GM15510 (cell line): ENCODE results near the gene PRKCA.

Experiments
- POLR2A ChIP-seq: IDR thresholded peaks from 3 replicates; pipeline ENCODE4 v1.6.1; 2011; ENCODE audit warnings: borderline replicate concordance; ENCODE audit not compliant: insufficient read length; ENCODE audit errors: extremely low read depth

Gene PRKCA

GRCh38 chr17:66465701-66466100 is 163.3 kb downstream of the PRKCA start:
- TF ChIP-seq POLR2A = no peak

- TF ChIP-seq POLR2A = no peak
Observed at GRCh38 chr17:66466106-66466820, 163.8 kb downstream of the PRKCA start.

- no peak for TF ChIP-seq POLR2A
Observed at GRCh38 chr17:66466840-66467367, 164.5 kb downstream of the PRKCA start.

- TF ChIP-seq POLR2A = no peak
Observed at GRCh38 chr17:66467766-66468165, 165.4 kb downstream of the PRKCA start.

- no peak for TF ChIP-seq POLR2A
Observed at GRCh38 chr17:66468241-66469087, 166.1 kb downstream of the PRKCA start.

GRCh38 chr17:66469088-66469442 is 166.7 kb downstream of the PRKCA start:
- TF ChIP-seq POLR2A = no peak

GRCh38 chr17:66469461-66469860 is 167.0 kb downstream of the PRKCA start:
- TF ChIP-seq POLR2A = no peak

- TF ChIP-seq POLR2A = no peak
Observed at GRCh38 chr17:66469890-66470289, 167.5 kb downstream of the PRKCA start.

- no peak for TF ChIP-seq POLR2A
Observed at GRCh38 chr17:66472123-66472522, 169.7 kb downstream of the PRKCA start.

- no peak for TF ChIP-seq POLR2A
Observed at GRCh38 chr17:66474258-66474657, 171.8 kb downstream of the PRKCA start.

GRCh38 chr17:66474806-66475497 is 172.5 kb downstream of the PRKCA start:
- no peak for TF ChIP-seq POLR2A

GRCh38 chr17:66476014-66476413 is 173.6 kb downstream of the PRKCA start:
- TF ChIP-seq POLR2A = no peak

- no peak for TF ChIP-seq POLR2A
Observed at GRCh38 chr17:66477615-66478283, 175.3 kb downstream of the PRKCA start.

- TF ChIP-seq POLR2A = no peak
Observed at GRCh38 chr17:66480243-66480642, 177.8 kb downstream of the PRKCA start.

- no peak for TF ChIP-seq POLR2A
Observed at GRCh38 chr17:66480802-66481201, 178.4 kb downstream of the PRKCA start.

GRCh38 chr17:66481271-66481670 is 178.9 kb downstream of the PRKCA start:
- no peak for TF ChIP-seq POLR2A

GRCh38 chr17:66483906-66484305 is 181.5 kb downstream of the PRKCA start:
- no peak for TF ChIP-seq POLR2A
